ENCODE data around the gene PTPRF.

DNA sequence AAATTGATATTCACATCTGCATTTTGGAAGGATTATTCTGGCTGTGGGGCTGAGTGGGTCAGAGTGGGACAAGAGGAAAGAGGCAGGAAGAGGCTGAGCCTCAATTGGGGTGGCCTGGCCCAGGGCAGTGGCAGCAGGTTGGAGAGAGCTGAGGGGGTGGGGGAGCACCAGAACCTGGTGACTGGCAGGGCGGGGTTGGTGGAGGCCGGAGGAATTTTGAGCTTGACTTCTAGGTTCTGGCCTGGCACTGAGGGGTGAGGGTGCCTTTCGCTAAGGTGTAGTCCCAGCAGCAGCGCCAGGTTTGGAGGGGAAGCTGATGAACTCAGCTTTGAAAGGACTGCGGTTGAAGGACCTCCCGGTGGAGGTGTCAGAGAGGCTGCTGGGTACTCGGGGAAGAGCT lies 85.7 kb downstream of the PTPRF start:
- TF ChIP-seq, protein P1, sequence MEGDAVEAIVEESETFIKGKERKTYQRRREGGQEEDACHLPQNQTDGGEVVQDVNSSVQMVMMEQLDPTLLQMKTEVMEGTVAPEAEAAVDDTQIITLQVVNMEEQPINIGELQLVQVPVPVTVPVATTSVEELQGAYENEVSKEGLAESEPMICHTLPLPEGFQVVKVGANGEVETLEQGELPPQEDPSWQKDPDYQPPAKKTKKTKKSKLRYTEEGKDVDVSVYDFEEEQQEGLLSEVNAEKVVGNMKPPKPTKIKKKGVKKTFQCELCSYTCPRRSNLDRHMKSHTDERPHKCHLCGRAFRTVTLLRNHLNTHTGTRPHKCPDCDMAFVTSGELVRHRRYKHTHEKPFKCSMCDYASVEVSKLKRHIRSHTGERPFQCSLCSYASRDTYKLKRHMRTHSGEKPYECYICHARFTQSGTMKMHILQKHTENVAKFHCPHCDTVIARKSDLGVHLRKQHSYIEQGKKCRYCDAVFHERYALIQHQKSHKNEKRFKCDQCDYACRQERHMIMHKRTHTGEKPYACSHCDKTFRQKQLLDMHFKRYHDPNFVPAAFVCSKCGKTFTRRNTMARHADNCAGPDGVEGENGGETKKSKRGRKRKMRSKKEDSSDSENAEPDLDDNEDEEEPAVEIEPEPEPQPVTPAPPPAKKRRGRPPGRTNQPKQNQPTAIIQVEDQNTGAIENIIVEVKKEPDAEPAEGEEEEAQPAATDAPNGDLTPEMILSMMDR (IDR thresholded peaks at IDR 0.05) = no peak
- no peak for TF ChIP-seq POLR2A (IDR thresholded peaks at IDR 0.05)
